ENCODE measurements around the gene PLG.
"Not testable (repeated sequence)": the region's sequence is repeated elsewhere in the genome, so short reads cannot be mapped to it uniquely, and the experiment has no call there.

The PLG gene

DNA sequence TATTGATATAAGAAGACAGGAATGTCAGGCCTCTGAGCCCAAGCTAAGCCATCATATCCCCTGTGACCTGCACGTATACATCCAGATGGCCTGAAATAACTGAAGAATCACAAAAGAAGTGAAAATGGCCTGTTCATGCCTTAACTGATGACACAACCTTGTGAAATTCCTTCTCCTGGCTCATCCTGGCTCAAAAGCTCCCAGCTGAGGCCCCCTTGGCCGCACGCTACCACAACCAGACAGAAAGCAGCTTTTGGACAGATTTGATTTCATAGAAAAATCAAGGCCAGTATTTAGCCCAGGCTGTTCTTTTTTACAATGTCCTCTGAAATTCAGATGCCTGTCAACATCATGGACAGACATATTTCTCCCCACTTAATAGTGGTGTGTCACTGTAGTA lies 78.6 kb downstream of the PLG start:
- not testable (repeated sequence) for DNase-seq

DNA sequence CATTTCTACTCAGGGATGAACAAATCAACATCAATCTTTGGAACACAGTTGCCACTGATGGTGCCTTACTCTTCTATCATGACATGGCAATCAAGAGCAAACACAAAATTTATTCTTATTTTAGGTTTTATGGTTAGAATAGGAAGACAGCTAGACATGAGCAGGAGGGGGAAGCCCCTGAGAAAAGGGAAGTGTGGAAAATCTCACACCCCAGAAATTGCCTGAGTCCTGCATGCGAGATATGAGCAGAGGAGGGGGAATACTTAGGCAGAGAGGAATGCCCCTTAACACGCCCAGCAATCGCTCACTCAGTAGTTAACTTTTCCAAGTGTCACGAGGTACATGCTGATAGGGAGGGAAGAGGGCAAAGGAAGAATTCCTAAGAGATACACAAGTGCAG lies 79.3 kb downstream of the PLG start:
- no peak for DNase-seq

DNA sequence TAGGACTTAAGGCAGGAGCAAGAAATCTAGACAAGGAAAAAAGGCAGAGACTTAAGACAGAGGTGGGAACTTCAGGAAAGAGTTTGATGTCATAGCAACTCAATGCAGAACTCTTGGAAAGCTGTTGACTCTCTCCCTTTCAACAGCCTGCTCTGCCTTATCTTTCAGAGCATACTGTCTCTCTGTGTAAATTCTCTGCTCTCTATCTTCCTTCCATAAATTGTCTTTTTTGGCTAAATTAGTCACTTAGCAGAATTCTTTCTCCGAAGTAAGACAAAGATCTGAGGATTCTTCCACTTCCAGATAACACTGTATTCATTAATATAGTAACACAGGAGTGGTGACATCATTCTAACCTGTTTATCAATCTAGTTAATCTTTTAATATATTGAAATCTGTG lies 80.2 kb downstream of the PLG start:
- no peak for DNase-seq

GRCh38 chr6:160783741-160784140 lies 81.7 kb downstream of the PLG start:
- no peak for DNase-seq

DNA sequence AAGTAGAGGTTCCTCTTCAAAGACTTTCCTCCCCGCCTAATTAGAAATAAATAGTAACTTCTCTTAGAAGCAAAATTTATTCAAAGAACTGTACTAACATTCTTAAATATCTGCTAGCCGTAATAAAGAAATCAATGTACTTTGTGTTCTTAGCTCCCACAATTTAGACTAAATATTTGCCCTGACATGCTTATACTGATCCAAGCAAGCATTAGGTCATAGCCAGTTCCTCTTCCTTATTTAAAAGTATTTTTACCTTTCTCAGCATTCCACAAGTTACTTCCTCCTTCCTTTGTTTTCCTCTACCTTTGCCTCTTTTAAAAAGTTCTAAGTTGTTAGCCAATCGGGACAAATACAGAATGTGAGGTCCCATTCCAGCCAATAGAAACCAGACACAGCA lies 86.1 kb downstream of the PLG start:
- not testable (repeated sequence) for DNase-seq

GRCh38 chr6:160788806-160789205 lies 86.8 kb downstream of the PLG start:
- no peak for DNase-seq

GRCh38 chr6:160789263-160790027 lies 87.4 kb downstream of the PLG start:
- DNase-seq: no peak

DNA sequence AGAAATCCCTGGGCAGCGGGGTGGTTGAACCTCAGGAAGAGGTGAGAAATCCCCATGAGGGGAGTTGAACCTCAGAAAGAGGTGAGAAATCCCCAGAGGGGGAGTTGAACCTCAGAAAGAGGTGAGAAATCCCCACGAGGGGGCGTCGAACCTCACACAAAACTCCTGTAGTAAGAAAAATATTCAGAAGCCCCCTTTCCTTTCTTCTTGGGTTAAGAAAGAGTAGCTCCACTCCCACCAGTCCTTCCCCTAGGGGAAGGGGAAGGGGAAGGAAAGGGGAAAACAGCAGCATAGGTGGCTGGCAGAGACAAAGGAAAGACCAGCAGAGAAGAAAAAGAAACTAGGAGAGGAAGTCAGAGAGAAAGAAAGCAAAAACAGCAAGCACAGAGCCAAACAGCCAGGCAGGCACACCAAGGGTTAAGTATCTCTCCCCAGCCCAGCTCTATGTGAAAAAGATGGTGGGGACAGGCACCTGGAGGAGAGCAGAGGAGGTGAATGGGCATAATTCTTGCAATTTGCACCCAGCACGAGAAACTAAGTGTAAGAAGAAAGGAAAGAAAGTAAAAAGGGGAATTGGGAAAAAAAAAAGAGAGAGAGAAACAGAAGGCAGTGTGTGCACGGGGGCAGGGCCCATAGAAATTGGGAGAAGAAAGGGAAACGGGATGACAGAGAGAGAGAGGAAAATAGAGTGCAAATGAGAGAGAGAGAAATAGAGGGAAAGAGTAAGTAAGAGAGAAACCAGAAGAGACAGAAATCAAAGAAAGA lies 88.2 kb downstream of the PLG start:
- no peak for DNase-seq

- no peak for DNase-seq
These were observed 89.4 kb downstream of the PLG start for GRCh38 chr6:160791459-160791858.

DNA sequence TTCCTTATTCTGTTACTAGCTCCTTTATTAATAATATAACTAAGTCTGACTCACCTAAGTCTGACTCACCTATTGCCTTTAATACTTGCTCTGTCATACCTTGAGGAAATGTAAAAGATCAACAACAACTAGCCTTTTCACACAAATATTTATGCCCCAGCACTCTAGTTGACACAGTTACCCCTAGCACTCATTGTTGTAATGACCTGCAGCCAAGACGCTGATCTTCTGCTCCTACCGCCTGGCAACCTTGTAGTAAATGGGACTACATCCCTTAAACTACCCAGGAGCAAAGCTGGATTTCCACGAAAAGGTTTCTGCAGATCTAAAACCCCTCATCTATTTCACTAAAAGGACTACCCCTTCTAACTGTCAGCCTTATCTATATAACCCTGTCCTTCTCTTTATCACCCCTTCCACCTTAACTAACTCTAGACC lies 90.0 kb downstream of the PLG start:
- no peak for DNase-seq

- no peak for DNase-seq
These were observed 90.7 kb downstream of the PLG start for GRCh38 chr6:160792708-160793107.

DNA sequence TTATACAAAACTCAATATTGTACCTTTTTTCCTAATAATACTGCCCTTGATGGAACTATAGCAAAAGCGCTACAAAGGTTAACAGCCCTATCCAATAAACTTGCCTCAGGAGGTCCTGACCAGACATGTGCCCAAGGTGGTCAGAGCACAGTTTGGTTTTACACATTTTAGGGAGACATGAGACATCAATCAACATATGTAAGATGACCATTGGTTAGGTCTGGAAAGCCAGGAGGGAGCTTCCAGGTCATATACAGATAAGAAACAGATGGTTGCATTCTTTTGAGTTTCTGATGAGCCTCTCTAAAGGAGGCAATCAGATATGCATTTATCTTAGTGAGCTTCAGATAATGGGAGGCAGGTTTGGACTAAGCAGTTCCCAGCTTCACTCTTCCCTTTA lies 91.6 kb downstream of the PLG start:
- DNase-seq: no peak

GRCh38 chr6:160795721-160796120 lies 93.7 kb downstream of the PLG start:
- DNase-seq: no peak

GRCh38 chr6:160798625-160799024 lies 96.6 kb downstream of the PLG start:
- no peak for DNase-seq

DNA sequence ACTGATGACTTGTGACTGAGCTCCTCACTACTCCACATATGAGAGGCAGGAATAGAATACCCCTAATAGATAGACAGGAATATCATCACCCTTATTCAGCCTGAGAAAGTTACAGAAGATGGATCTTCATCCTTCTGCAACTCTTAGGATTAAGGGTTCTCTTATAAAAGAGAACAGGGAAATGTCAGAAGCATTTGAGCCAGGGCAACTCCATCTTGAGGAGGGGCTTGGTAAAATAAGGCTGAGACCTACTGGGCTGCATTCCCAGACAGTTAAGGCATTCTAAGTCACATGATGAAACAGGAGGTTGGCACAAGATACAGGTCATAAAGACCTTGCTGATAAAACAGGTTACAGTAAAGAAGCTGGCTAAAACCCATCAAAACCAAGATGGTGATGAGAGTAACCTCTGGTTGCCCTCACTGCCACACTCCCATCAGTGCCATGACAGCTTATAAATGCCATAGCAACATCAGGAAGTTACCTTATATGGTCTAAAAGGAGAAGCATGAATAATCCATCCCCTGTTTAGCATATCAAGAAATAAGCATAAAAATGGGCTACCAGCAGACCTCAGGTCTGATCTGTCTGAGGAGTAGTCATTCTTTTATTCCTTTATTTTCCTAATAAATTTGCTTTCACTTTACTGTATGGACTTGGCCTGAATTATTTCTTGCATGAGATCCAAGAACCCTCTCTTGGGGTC lies 97.9 kb downstream of the PLG start:
- DNase-seq: no peak

DNA sequence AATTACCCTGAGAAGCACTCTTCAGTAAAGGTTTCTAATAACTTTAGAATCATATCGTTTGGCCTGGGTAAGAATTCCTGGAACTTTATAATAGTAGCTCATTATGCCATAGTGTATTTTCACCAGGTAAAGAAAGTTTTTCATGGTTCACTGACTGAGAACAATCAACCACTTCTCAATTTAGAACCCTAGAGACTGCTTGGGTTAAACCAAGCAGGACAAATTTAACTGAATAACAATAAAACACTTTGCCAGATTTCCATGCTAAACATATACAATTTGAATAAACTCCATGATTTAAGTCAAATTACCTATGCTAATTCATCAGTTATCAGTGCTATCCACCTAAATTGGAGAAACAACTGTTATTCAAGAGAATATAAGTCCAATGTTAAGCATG lies 99.4 kb downstream of the PLG start:
- no peak for DNase-seq

GRCh38 chr6:160802049-160802448 lies 100.0 kb downstream of the PLG start:
- DNase-seq: not testable (repeated sequence)
